ENCODE measurements around the gene EGF.

Gene EGF

DNA sequence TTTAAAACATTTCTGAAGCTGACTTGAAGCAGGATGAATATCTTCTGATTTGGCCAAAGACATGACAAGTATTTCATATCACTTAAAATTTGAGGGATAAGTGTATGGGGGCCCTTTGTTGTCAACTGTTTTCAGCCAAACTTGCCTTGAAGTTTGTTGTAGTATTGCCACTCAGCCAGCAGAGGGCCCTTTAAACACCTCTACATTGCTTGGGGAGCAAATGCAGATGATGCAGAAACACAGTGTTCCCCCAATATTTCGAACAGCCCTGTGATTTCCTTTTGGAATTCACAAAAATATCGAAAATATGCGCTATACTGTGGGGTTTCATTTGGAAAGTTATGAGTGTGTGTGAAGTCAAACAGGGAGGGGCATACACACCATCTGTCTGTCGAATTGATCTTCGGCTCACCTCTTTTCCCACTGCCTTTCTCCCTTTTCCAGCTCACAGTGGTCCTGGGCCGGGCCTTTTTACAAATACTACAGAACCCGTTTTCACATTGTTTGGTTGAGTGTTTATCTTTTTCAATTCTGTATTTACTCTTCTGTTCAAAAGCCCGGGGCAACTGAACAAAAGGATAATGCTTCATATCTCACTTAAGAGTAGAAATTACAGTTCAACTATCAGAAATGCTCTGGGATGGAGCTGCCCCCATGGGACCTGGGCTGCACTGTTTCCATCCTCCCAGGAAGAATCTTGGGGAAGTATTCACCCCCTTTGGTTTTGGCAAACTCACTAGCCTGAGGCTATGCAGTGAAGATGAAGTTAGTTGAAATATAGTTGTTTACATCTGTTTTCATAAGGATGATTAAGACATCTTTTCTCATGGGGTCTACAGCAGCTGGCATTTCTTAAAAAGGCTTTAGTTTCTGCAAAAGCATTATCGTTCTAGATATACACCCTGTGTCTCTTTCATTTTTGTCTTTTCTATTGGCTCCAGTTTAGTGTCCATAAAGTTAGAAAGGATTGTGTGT, 137.6 kb downstream of the EGF start:
- Histone ChIP-seq H3K27me3 (ENCODE audit: control insufficient read depth in 1 of 2, insufficient read depth in 2 of 2, low read length in 2 of 2) (no peaks in the 10 kb centered on the region), H3K4me1 (ENCODE audit: insufficient read depth, low read length) (no peaks in the 10 kb centered on the region), H3K27ac (ENCODE audit: low read depth, low read length) (no peak overlapping the region), H3K9me3 (ENCODE audit: low read length) (no peaks in the 10 kb centered on the region), H3K9ac (ENCODE audit: low read length) (no peak overlapping the region), H3K4me3 (ENCODE audit: low read depth in 1 of 2, low read length in 2 of 2) (no peak overlapping the region), H3K36me3 (ENCODE audit: insufficient read depth, low read length) (no peaks in the 10 kb centered on the region)

DNA sequence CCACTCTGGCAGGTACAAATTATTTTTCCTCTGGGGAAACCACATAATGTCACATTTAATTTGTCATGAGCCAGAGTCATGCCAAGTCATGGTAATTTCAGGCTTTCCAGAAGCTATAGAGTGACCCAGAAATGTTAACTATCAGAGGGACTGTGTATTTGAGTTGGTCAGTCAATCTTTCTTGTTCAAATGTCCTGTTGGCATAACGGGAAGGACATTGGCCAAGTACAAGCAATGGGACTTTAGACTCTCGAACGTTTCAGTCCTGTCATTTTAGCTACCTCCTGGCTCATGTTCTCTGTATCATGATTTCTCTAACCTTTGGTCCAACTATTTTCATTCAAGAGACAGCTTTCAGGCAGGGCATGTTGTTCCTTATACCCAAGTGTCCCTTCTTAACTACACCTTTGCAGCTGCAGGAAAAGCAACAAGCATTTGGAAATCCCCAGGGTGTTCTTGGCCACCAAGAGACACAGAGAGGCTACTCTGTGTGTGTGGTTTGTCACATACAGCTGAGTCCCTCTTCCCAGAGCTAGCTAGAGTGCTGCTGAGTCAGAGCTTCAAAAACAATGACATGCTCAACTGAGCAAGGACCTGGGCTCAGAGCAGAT, 142.6 kb downstream of the EGF start:
- H3K27me3 ChIP-seq (ENCODE audit: control insufficient read depth in 1 of 2, insufficient read depth in 2 of 2, low read length in 2 of 2) = no peaks in the 10 kb centered on the region
- H3K9me3 ChIP-seq (ENCODE audit: low read length) = no peaks in the 10 kb centered on the region
- H3K9ac ChIP-seq (ENCODE audit: low read length) = no peak overlapping the region
- no peaks in the 10 kb centered on the region for H3K36me3 ChIP-seq (ENCODE audit: insufficient read depth, low read length)
- H3K27ac ChIP-seq (ENCODE audit: low read depth, low read length) = no peak overlapping the region
- H3K4me1 ChIP-seq (ENCODE audit: insufficient read depth, low read length) = no peaks in the 10 kb centered on the region
- H3K4me3 ChIP-seq (ENCODE audit: low read depth in 1 of 2, low read length in 2 of 2) = no peak overlapping the region

DNA sequence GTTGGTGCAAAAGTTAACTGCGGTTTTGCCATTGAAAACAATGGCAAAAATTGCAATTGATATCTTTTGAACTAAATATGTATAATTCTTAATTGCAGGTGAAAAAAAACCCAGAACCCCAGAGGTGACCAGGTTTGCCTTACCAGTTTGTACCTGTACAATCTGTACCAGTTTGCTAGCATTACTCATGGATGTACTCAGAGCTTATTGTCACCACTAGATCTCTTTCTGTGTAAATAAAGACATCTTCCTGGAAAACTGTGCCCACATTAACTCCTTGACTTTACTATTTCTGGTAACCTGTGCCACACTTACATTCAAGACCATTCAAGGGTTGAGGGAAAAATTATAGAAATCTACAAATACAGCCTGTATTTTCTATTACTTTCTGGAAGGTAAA, 146.0 kb downstream of the EGF start:
- H3K9me3 ChIP-seq (ENCODE audit: low read length) = no peaks in the 10 kb centered on the region
- no peaks in the 10 kb centered on the region for H3K36me3 ChIP-seq (ENCODE audit: insufficient read depth, low read length)
- no peak overlapping the region for H3K9ac ChIP-seq (ENCODE audit: low read length)
- no peaks in the 10 kb centered on the region for H3K4me1 ChIP-seq (ENCODE audit: insufficient read depth, low read length)
- H3K27ac ChIP-seq (ENCODE audit: low read depth, low read length) = no peak overlapping the region
- H3K27me3 ChIP-seq (ENCODE audit: control insufficient read depth in 1 of 2, insufficient read depth in 2 of 2, low read length in 2 of 2) = no peaks in the 10 kb centered on the region
- no peak overlapping the region for H3K4me3 ChIP-seq (ENCODE audit: low read depth in 1 of 2, low read length in 2 of 2)

DNA sequence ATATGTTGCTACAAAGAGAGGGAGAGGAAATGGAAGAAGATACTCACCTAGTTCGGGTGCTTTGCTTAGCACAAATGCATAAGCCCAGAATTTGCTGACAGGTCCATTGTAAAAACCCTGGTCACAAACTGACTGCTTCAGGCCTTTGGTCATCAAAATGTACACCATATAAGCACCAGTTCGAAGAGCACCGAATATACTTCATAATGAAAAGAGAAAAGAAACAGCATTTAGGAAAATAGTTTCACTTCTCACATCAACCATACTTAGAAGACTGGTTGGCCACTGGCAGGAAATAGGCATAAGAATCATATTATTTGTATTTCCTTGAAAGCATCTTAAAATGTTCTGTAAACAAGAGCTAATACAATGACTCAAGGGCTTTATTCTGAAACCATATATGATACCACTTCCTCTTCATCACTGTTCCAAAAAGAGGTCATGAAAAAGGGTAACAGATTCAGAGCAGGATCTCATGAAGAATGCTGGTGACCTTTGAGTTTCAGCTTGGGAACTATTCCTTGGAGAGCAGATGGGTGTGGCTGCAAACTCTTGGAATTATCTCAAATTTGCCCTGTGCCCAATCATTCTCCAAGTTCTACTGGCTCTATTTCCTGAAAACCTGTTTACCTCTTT, 147.0 kb downstream of the EGF start:
- Histone ChIP-seq H3K4me3 (ENCODE audit: low read depth in 1 of 2, low read length in 2 of 2) (no peak overlapping the region), H3K4me1 (ENCODE audit: insufficient read depth, low read length) (no peaks in the 10 kb centered on the region), H3K27me3 (ENCODE audit: control insufficient read depth in 1 of 2, insufficient read depth in 2 of 2, low read length in 2 of 2) (no peaks in the 10 kb centered on the region), H3K36me3 (ENCODE audit: insufficient read depth, low read length) (no peaks in the 10 kb centered on the region), H3K9me3 (ENCODE audit: low read length) (no peaks in the 10 kb centered on the region), H3K9ac (ENCODE audit: low read length) (no peak overlapping the region), H3K27ac (ENCODE audit: low read depth, low read length) (no peak overlapping the region)

DNA sequence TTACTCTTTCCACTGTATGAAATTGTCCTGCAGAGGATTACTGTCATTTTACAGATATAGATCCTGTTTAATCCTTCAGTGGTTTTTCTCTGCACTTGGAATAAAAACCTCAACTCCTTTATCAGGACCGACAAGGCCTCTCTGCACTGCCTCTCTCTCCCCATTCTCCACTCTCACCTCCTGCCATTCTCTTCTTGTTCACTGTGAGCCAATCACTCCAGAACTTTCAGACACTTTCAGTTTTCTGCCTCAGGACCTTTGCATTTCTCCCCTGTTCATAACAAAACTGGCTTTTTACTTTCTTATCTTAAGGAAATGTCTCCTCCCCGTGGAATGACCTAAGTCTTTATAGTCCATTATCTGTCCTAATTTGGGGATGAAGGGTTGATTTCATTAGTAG, 148.4 kb downstream of the EGF start:
- no peaks in the 10 kb centered on the region for H3K27me3 ChIP-seq (ENCODE audit: control insufficient read depth in 1 of 2, insufficient read depth in 2 of 2, low read length in 2 of 2)

More for the DNA sequence above, 148.4 kb downstream of the EGF start:
- Histone ChIP-seq H3K4me3 (ENCODE audit: low read depth in 1 of 2, low read length in 2 of 2) (no peak overlapping the region), H3K36me3 (ENCODE audit: insufficient read depth, low read length) (no peaks in the 10 kb centered on the region), H3K4me1 (ENCODE audit: insufficient read depth, low read length) (no peaks in the 10 kb centered on the region), H3K27ac (ENCODE audit: low read depth, low read length) (no peak overlapping the region), H3K9me3 (ENCODE audit: low read length) (no peaks in the 10 kb centered on the region), H3K9ac (ENCODE audit: low read length) (no peak overlapping the region)

Measured in muscle layer of colon (tissue), 2 donors.